ENCODE results near the gene NR1D2. TPM values are rescaled to one million over a fixed set of nuclear protein-coding genes. Genes with fewer than 3 reads are reported as not detected.
"Not testable (repeated sequence)": the region's sequence is repeated elsewhere in the genome, so short reads cannot be mapped to it uniquely, and the experiment has no call there.

Gene NR1D2
- polyA plus RNA-seq, 6 donors from 2014 or later, result 14.1 to 55.0 (median 39.2) TPM

DNA sequence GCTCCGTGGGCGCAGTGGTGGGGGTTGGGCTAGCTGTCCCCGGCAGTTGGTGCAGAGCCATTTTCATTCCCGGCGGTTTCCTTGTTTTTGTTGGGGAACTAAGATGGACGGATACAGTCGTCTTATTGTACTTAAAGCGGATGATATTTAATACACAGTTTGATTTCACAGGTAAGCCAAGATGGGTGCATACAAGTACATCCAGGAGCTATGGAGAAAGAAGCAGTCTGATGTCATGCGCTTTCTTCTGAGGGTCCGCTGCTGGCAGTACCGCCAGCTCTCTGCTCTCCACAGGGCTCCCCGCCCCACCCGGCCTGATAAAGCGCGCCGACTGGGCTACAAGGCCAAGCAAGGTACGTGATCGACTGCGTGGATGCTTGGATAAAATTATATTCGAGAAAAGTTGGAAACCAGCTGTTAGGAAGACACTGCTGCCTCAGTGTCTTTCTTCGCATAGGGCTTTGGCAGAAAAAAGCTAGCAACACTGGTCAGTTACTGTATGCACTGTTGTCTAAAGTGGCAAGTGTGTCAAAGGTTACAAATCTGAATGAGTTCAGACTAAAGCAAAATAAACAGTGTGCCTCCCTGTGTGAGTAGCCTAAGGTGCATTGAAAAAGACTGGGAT lies 27.3 kb upstream of the NR1D2 start:
- not testable (repeated sequence) for ATAC-seq (ENCODE audit: low read depth in 2 of 2); H3K9me3 Mint-ChIP-seq; DNase-seq; H3K27me3 Mint-ChIP-seq
- Mint-ChIP-seq H3K4me3 (peak overlapping the region; percentile 92 to 100 (median 99)), H3K4me1 (peaks cover 28 to 62% (median 45%) of the 10 kb centered on the region in 3 donors), H3K27ac (peak overlapping the region; percentile 96 to 99 (median 98)), H3K36me3 (peaks cover 0 to 27% of the 10 kb centered on the region in 2 donors)

DNA sequence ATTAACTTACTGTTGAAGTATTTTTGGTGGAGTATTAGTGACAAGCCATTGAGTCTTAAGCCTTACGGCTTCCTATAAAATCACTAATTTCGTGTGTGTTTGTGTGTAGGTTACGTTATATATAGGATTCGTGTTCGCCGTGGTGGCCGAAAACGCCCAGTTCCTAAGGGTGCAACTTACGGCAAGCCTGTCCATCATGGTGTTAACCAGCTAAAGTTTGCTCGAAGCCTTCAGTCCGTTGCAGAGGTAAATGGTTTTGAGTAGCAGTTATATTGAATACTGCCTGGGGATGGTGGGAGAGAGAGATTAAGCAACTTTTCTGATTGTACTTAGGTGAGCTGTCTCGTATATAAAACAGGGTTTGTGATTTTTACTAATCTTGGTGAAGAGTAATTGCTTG lies 26.8 kb upstream of the NR1D2 start:
- not testable (repeated sequence) for ATAC-seq (ENCODE audit: low read depth in 2 of 2); DNase-seq; H3K27me3 Mint-ChIP-seq; H3K9me3 Mint-ChIP-seq
- peak overlapping the region in 5 of 6 donors; percentile 96 to 99 (median 98) for H3K27ac Mint-ChIP-seq
- H3K4me3 Mint-ChIP-seq, result peak overlapping the region; percentile 92 to 100 (median 99)
- peaks cover 0 to 27% of the 10 kb centered on the region in 2 donors for H3K36me3 Mint-ChIP-seq
- H3K4me1 Mint-ChIP-seq, result peaks cover 28 to 64% (median 45%) of the 10 kb centered on the region in 3 donors

DNA sequence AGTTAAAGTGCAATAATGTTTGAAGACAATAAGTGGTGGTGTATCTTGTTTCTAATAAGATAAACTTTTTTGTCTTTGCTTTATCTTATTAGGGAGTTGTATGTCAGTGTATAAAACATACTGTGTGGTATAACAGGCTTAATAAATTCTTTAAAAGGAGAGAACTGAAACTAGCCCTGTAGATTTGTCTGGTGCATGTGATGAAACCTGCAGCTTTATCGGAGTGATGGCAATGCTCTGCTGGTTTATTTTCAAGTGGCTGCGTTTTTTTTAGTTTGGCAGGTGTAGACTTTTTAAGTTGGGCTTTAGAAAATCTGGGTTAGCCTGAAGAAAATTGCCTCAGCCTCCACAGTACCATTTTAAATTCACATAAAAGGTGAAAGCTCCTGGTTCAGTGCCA lies 25.5 kb upstream of the NR1D2 start:
- Mint-ChIP-seq H3K4me3 (peak overlapping the region in 6 of 8 donors; percentile 53 to 100 (median 96)), H3K36me3 (peaks cover 0 to 27% of the 10 kb centered on the region in 2 donors), H3K27ac (peak overlapping the region in 5 of 6 donors; percentile 34 to 98 (median 50)), H3K9me3 (no peaks in the 10 kb centered on the region), H3K27me3 (no peaks in the 10 kb centered on the region), H3K4me1 (peaks cover 34 to 61% (median 45%) of the 10 kb centered on the region in 3 donors)
- ATAC-seq (ENCODE audit: low read depth in 2 of 2) (no peak), DNase-seq (peak; percentile 36)

DNA sequence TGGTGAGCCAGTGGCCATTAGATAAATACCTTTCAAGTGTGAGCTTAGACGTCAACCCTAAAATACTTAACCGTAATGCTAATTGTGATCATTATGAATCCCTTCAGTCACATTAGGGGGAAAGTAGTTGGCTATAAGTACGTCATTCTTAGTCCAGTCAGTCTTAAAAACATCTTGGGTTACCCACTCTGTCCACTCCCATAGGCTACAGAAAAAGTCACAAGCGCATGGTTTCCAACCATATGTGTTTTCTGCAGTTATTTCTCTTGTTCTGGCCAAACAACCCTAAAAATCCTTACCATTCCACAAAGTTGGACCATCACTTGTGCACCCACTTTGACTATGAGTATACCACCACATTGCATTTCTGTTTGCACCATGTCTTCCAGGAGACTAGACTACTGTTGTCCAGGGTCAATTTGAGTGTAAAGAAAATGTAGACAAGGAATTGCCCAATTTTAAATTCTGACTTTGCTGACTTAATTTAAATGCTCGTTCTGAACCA lies 24.9 kb upstream of the NR1D2 start:
- ATAC-seq (ENCODE audit: low read depth in 2 of 2), result no peak
- Mint-ChIP-seq H3K9me3 (no peaks in the 10 kb centered on the region), H3K4me3 (peak overlapping the region in 4 of 8 donors; percentile 6 to 100 (median 76)), H3K27ac (peak overlapping the region in 5 of 6 donors; percentile 39 to 69 (median 50)), H3K27me3 (no peaks in the 10 kb centered on the region), H3K36me3 (peaks cover 0 to 27% of the 10 kb centered on the region in 2 donors), H3K4me1 (peaks cover 34 to 59% (median 45%) of the 10 kb centered on the region in 3 donors)
- no peak for DNase-seq

DNA sequence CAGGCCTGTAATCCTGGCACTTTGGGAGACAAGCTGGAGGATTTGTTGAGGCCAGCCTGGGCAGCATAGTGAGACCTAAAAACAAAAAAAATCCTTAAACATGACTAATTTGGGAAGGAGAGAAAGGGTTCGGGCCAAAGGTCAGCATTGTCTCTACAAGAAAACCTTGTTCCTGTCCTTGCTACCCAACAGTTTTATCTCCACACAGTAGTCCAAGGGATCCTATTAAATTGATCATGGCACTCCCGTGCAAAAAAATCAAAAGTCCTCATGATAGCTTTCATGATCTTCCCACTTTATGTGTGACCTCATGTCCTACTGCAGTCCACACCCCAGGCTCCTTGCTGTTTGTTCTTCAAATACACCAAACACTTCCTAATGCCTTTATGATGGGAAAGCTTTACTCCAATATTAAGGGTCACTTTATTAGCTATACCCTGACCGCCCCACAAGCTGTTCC lies 24.0 kb upstream of the NR1D2 start:
- peak overlapping the region in 3 of 8 donors; percentile 8 to 65 (median 21) for H3K4me3 Mint-ChIP-seq
- peaks cover 28 to 51% (median 37%) of the 10 kb centered on the region in 3 donors for H3K4me1 Mint-ChIP-seq

DNA sequence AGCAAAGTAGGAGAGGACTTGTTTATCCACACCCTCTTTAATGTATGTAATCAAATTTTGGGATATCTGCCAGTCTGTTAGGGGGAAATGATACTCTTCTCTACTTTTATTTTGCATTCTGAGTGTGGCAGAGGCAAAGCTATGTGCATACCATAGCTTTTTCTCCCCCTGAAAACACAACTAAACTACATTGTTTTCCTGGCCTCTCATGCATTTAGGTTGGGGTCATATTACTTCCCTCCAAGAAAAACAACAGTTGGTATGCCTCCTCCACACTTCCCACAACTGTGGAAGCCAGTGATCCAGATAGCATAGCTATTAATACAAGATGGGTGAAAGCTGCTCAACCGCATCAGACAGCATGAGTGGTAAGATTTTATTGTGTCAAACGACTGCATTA lies 21.3 kb upstream of the NR1D2 start:
- no peak for ATAC-seq (ENCODE audit: low read depth in 2 of 2)
- H3K4me1 Mint-ChIP-seq, result peaks cover 19 to 30% (median 20%) of the 10 kb centered on the region in 3 donors
- H3K4me3 Mint-ChIP-seq, result no peak overlapping the region
- peak overlapping the region in 1 of 6 donors; percentile 66 for H3K27ac Mint-ChIP-seq
- H3K9me3 Mint-ChIP-seq, result no peaks in the 10 kb centered on the region
- peaks cover 0 to 14% of the 10 kb centered on the region in 2 donors for H3K36me3 Mint-ChIP-seq
- H3K27me3 Mint-ChIP-seq, result no peaks in the 10 kb centered on the region
- DNase-seq, result no peak

More for the DNA sequence above, 24.0 kb upstream of the NR1D2 start:
- H3K27me3 Mint-ChIP-seq, result no peaks in the 10 kb centered on the region
- H3K36me3 Mint-ChIP-seq, result peaks cover 0 to 27% of the 10 kb centered on the region in 2 donors
- DNase-seq (no peak), ATAC-seq (ENCODE audit: low read depth in 2 of 2) (no peak)
- peak overlapping the region; percentile 32 to 94 (median 57) for H3K27ac Mint-ChIP-seq
- H3K9me3 Mint-ChIP-seq, result no peaks in the 10 kb centered on the region

DNA sequence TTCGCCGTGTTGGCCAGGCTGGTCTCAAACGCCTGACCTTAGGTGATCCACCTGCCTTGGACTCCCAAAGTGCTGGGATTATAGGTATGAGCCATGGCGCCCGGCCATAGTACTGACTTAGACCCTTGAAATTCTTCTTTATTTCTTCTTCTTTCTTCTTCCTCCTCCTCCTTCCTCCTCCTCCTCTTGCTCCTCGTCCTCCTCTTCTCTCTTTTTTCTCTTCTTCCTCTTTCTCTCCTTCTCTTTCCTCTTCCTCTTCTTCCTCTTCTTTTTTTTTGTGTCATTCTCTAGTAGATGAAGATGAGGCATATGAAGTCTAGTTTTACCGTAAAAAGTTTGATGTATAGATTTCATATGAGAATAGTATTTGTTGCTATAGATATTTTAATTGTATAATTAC lies 18.8 kb upstream of the NR1D2 start:
- ATAC-seq (ENCODE audit: low read depth in 2 of 2) (no peak), DNase-seq (no peak)
- H3K4me3 Mint-ChIP-seq, result peak overlapping the region in 1 of 8 donors; percentile 23
- H3K36me3 Mint-ChIP-seq, result no peaks in the 10 kb centered on the region
- H3K27me3 Mint-ChIP-seq, result no peaks in the 10 kb centered on the region
- H3K27ac Mint-ChIP-seq, result peak overlapping the region in 1 of 6 donors; percentile 14
- peaks cover 6 to 10% (median 8%) of the 10 kb centered on the region in 3 donors for H3K4me1 Mint-ChIP-seq
- no peaks in the 10 kb centered on the region for H3K9me3 Mint-ChIP-seq

DNA sequence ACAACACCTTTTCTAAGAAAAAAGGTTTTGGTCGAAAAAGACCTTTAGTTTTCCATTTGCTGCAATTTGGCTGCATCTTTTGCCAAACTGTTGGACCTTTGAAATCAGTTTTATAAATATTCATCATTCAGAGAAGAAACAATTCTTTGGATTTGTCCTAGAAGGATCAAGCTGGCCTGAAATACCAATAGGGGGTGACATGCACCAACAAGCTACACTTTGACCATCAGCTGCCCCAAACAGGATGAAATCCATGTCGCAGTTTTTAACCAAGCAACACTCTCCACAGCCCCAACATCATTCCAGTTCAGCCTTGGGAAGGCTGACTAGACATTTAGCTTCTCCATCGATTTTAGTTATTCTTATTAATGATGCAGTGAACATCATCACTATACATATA lies 18.4 kb upstream of the NR1D2 start:
- Mint-ChIP-seq H3K4me1 (peaks cover 6 to 10% (median 9%) of the 10 kb centered on the region in 3 donors), H3K4me3 (no peak overlapping the region), H3K36me3 (no peaks in the 10 kb centered on the region), H3K27ac (peak overlapping the region in 1 of 6 donors; percentile 14), H3K27me3 (no peaks in the 10 kb centered on the region), H3K9me3 (no peaks in the 10 kb centered on the region)
- ATAC-seq (ENCODE audit: low read depth in 2 of 2) (no peak), DNase-seq (no peak)

DNA sequence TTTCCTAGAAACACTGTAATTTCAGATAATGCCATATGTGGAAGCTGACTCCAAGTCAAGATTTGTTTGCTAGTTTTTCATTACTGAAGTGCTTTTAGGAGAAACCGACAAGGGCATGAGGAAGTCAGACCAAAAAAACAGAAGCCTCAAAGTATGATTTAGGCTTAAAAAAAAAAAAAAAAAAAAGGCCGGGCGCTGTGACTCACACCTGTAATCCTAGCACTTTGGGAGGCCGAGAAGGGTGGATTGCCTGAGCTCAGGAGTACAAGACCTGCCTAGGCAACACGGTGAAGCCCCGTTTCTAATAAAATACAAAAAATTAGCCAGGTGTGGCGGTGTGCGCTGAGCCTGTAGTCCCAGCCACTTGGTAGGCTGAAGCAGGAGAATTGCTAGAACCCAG lies 16.6 kb upstream of the NR1D2 start:
- Mint-ChIP-seq H3K4me1 (peaks cover 6 to 9% (median 7%) of the 10 kb centered on the region in 3 donors), H3K27ac (no peak overlapping the region), H3K36me3 (no peaks in the 10 kb centered on the region), H3K27me3 (no peaks in the 10 kb centered on the region), H3K4me3 (no peak overlapping the region), H3K9me3 (no peaks in the 10 kb centered on the region)
- DNase-seq (no peak), ATAC-seq (ENCODE audit: low read depth in 2 of 2) (no peak)

DNA sequence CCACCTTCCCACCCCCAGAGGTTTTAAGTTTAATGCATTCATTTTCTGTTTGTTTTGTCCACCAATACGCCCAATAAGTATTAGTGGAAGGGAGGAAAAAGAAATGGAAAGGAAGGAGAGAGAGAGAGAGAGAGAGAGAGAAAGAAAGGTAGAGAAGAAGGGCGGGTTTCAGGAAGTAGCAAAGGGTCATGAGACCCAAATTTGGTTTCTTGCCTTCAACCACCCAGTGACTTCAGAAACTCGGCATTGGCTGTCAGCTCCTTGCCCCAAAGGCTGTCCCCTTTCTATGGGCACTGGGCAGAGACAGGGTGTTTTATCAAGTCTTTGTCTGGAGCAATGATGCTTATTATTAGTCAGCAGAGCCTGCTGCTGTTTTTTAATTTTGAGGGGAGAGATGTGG lies 13.5 kb upstream of the NR1D2 start:
- no peak overlapping the region for H3K27ac Mint-ChIP-seq
- no peaks in the 10 kb centered on the region for H3K9me3 Mint-ChIP-seq
- DNase-seq, result no peak
- H3K27me3 Mint-ChIP-seq, result peaks cover 0 to 1% (median 0%) of the 10 kb centered on the region in 3 donors
- H3K36me3 Mint-ChIP-seq, result no peaks in the 10 kb centered on the region
- H3K4me1 Mint-ChIP-seq, result peaks cover 0 to 2% (median under 1%) of the 10 kb centered on the region in 3 donors
- no peak for ATAC-seq (ENCODE audit: low read depth in 2 of 2)
- H3K4me3 Mint-ChIP-seq, result no peak overlapping the region

DNA sequence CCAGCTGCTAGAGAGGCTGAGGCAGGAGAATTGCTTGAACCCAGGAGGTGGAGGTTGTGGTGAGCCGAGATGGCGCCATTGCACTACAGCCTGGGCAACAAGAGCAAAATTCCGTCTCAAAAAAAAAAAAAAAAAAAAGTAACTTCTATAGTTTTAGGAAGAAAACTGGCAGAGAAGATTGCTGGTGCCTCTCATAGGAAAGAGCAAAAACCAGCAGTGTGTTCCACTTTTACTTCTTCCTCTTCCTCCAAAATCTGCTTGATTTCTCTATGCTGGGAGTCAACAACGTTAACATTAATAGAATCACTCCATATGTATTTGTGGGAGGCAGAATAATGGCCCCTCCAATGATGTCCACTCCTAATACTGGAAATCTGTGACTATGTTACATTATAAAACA lies 12.5 kb upstream of the NR1D2 start:
- Mint-ChIP-seq H3K4me3 (no peak overlapping the region), H3K27me3 (peaks cover 0 to 8% (median 0%) of the 10 kb centered on the region in 3 donors), H3K36me3 (no peaks in the 10 kb centered on the region), H3K27ac (no peak overlapping the region), H3K9me3 (no peaks in the 10 kb centered on the region), H3K4me1 (peaks cover 0 to 2% (median 0%) of the 10 kb centered on the region in 3 donors)
- no peak for ATAC-seq (ENCODE audit: low read depth in 2 of 2)
- no peak for DNase-seq

DNA sequence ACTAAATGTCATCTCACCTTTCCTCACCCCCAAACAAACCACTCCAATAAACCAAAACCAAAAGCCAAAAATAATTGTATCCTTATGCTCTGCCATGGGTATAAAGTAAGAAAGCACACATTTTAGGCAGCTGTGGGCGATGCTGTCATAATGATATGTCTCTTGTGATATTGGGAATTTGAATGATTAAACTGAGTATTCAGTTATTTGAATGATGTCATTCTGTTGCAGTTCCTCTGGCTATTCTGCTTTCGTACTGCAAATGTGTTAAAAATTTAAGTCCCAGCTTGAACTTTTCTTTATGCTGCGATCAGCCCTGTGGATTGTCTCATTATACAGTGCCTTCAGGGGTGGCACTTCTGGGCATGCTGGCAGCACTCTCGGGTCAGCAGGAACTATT lies 10.8 kb upstream of the NR1D2 start:
- Mint-ChIP-seq H3K4me3 (no peak overlapping the region), H3K27me3 (peaks cover 0 to 8% (median 0%) of the 10 kb centered on the region in 3 donors), H3K9me3 (no peaks in the 10 kb centered on the region), H3K36me3 (peaks cover 0 to 7% of the 10 kb centered on the region in 2 donors), H3K27ac (no peak overlapping the region), H3K4me1 (peaks cover 0 to 3% (median 2%) of the 10 kb centered on the region in 3 donors)
- ATAC-seq (ENCODE audit: low read depth in 2 of 2) (no peak), DNase-seq (no peak)

DNA sequence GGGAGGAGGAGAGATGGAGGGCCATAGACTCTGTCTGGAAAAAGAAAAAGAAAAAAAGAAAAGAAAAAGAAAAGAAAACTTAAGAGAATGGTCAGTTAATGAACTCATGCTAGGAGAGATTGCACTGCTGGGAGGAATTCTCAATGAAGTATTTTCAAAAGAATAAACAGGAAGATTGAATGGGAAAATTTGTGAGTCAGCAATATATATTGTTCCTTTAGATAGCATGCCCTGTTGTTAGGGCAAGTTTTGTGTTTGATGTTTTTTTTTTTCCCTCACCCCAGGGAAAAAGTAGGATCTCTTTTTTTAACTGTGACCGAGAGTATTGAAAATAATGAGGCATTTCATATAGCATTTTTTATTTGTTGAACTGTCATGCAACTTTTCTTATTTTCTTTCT lies 7.8 kb upstream of the NR1D2 start:
- Mint-ChIP-seq H3K27me3 (peaks cover 0 to 8% (median 0%) of the 10 kb centered on the region in 3 donors), H3K4me1 (peaks cover 0 to 3% (median 0%) of the 10 kb centered on the region in 3 donors), H3K4me3 (no peak overlapping the region), H3K27ac (no peak overlapping the region), H3K36me3 (peaks cover 0 to 7% of the 10 kb centered on the region in 2 donors), H3K9me3 (no peaks in the 10 kb centered on the region)
- no peak for DNase-seq
- no peak for ATAC-seq (ENCODE audit: low read depth in 2 of 2)

DNA sequence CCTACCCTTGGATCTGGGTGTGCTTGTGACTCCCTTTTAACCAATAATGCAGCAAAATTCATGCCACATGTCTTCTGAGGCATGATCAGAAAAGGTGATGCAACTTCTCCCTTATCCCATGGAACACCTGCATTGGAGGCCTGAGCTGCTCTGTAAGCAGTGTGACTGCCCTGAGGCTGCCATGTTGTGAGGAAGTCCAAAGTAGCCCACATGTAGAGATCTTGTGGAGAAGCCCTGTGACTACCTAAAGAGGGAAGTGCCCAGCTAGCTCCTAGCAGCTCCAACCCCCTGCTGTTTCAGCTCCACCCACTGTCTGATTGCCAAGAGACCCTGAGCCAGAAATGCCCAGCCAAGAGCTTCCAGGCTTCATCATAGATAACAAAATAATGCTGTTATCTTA lies 6.4 kb upstream of the NR1D2 start:
- no peak overlapping the region for H3K27ac Mint-ChIP-seq
- no peak for ATAC-seq (ENCODE audit: low read depth in 2 of 2)

More for the DNA sequence above, 6.4 kb upstream of the NR1D2 start:
- H3K9me3 Mint-ChIP-seq, result no peaks in the 10 kb centered on the region
- peaks cover 2 to 6% (median 6%) of the 10 kb centered on the region in 3 donors for H3K4me1 Mint-ChIP-seq
- H3K27me3 Mint-ChIP-seq, result peaks cover 0 to 8% (median 0%) of the 10 kb centered on the region in 3 donors
- peaks cover 0 to 7% of the 10 kb centered on the region in 2 donors for H3K36me3 Mint-ChIP-seq
- H3K4me3 Mint-ChIP-seq, result no peak overlapping the region
- DNase-seq, result no peak

Data from naive B cell (primary cell).